NT2/D1 (cell line): Measurements from ENCODE around the gene ZBTB46.

Source experiments
- DNase-seq: peaks from one replicate; pipeline ENCODE4 v3.0.0-alpha.2; 2011; ENCODE audit warnings: low read depth, low spot score
- H3K27me3 ChIP-seq: 2 replicates; pipeline ENCODE4 v1.6.0; 2011; ENCODE audit warnings: mild to moderate bottlenecking; ENCODE audit not compliant: insufficient read length, insufficient read depth
- H3K36me3 ChIP-seq: 2 replicates; pipeline ENCODE4 v1.6.1; 2011; ENCODE audit warnings: mild to moderate bottlenecking, low read length, mixed read lengths; ENCODE audit not compliant: insufficient read depth, insufficient read length
- H3K4me1 ChIP-seq: 2 replicates; pipeline ENCODE4 v1.5.1; 2011; ENCODE audit not compliant: insufficient read depth, insufficient read length
- H3K4me3 ChIP-seq: 2 replicates; pipeline ENCODE4 v1.5.1; 2011; ENCODE audit warnings: low read depth; ENCODE audit not compliant: insufficient read length
- H3K9ac ChIP-seq: 2 replicates; pipeline ENCODE4 v1.6.0; 2011; ENCODE audit warnings: low read depth; ENCODE audit not compliant: insufficient read length
- H3K9me3 ChIP-seq: 2 replicates; pipeline ENCODE4 v1.5.1; 2011; ENCODE audit warnings: mild to moderate bottlenecking, low read length; ENCODE audit not compliant: insufficient read depth
- SUZ12 ChIP-seq: IDR thresholded peaks from 2 replicates; pipeline ENCODE4 v1.6.1; 2011; ENCODE audit not compliant: insufficient read length, insufficient read depth; ENCODE audit errors: extremely low read depth
- YY1 ChIP-seq: IDR thresholded peaks from 2 replicates; pipeline ENCODE4 v1.6.1; 2011; ENCODE audit not compliant: insufficient read length, insufficient read depth
- ZNF274 ChIP-seq: IDR thresholded peaks from 2 replicates; pipeline ENCODE4 v1.6.1; 2011; ENCODE audit warnings: mild to moderate bottlenecking, low read depth, low read length

ZBTB46 gene

GRCh38 chr20:63864978-63865640, 34.0 kb upstream of the ZBTB46 start, which contains the start of gene TPD52L2:
Gene TPD52L2 (plus strand): TSS chr20:63865270. CDS start chr20:63865366, 96 bp downstream.
- Histone ChIP-seq H3K4me3 (peak within 1 kb of the TSS; percentile 100), H3K4me1 (peaks cover 19% of the 10 kb centered on the region), H3K36me3 (peaks cover 67% of the 10 kb centered on the region)

GRCh38 chr20:63864545-63864977, 33.5 kb upstream of the ZBTB46 start:
- no peaks in the 10 kb centered on the region for H3K9me3 ChIP-seq
- no peak for TF ChIP-seq ZNF274
- TF ChIP-seq SUZ12 = no peak
- TF ChIP-seq YY1 = no peak
- peak overlapping the region; percentile 93 for H3K9ac ChIP-seq
- no peak for DNase-seq
- peaks cover 20% of the 10 kb centered on the region for H3K4me1 ChIP-seq
- H3K36me3 ChIP-seq = peaks cover 64% of the 10 kb centered on the region
- H3K4me3 ChIP-seq = peak overlapping the region; percentile 100
- H3K27me3 ChIP-seq = no peaks in the 10 kb centered on the region

More at GRCh38 chr20:63864978-63865640, 34.0 kb upstream of the ZBTB46 start, which contains the start of gene TPD52L2:
- TF ChIP-seq YY1 = peak; percentile 72
- no peak for TF ChIP-seq ZNF274
- DNase-seq = peak; percentile 99
- Histone ChIP-seq H3K27me3 (no peaks in the 10 kb centered on the region), H3K9ac (peak within 1 kb of the TSS; percentile 98), H3K9me3 (no peaks in the 10 kb centered on the region)

- H3K4me3 ChIP-seq = peak overlapping the region; percentile 100
- H3K27me3 ChIP-seq = no peaks in the 10 kb centered on the region
- peaks cover 26% of the 10 kb centered on the region for H3K4me1 ChIP-seq
- H3K9ac ChIP-seq = peak overlapping the region; percentile 93
- H3K9me3 ChIP-seq = no peaks in the 10 kb centered on the region
- no peak for TF ChIP-seq YY1
- no peak for TF ChIP-seq ZNF274
- TF ChIP-seq SUZ12 = no peak
- DNase-seq = peak; percentile 59
- peaks cover 61% of the 10 kb centered on the region for H3K36me3 ChIP-seq
Observed at GRCh38 chr20:63863798-63864544, 32.9 kb upstream of the ZBTB46 start.

- peak overlapping the region; percentile 93 for H3K9ac ChIP-seq
- H3K4me1 ChIP-seq = peaks cover 33% of the 10 kb centered on the region
- H3K27me3 ChIP-seq = no peaks in the 10 kb centered on the region
- DNase-seq = no peak
- H3K4me3 ChIP-seq = peak overlapping the region; percentile 100
- TF ChIP-seq YY1 = no peak
- TF ChIP-seq SUZ12 = no peak
- TF ChIP-seq ZNF274 = no peak
- no peaks in the 10 kb centered on the region for H3K9me3 ChIP-seq
- H3K36me3 ChIP-seq = peaks cover 54% of the 10 kb centered on the region
Observed at GRCh38 chr20:63863021-63863797, 32.1 kb upstream of the ZBTB46 start.

GRCh38 chr20:63861981-63862901, 31.2 kb upstream of the ZBTB46 start:
- Histone ChIP-seq H3K9ac (no peak overlapping the region), H3K9me3 (no peaks in the 10 kb centered on the region), H3K36me3 (peaks cover 50% of the 10 kb centered on the region), H3K27me3 (no peaks in the 10 kb centered on the region), H3K4me3 (no peak overlapping the region), H3K4me1 (peaks cover 41% of the 10 kb centered on the region)
- no peak for TF ChIP-seq SUZ12
- TF ChIP-seq ZNF274 = no peak
- no peak for TF ChIP-seq YY1
- DNase-seq = no peak

- H3K4me3 ChIP-seq = no peak within 1 kb of the TSS
- no peak for TF ChIP-seq ZNF274
- TF ChIP-seq YY1 = no peak
- H3K9me3 ChIP-seq = no peaks in the 10 kb centered on the region
- no peaks in the 10 kb centered on the region for H3K27me3 ChIP-seq
- peak within 1 kb of the TSS; percentile 6 for H3K9ac ChIP-seq
- DNase-seq = no peak
- peaks cover 45% of the 10 kb centered on the region for H3K36me3 ChIP-seq
- peaks cover 43% of the 10 kb centered on the region for H3K4me1 ChIP-seq
Observed at GRCh38 chr20:63861365-63861934, 30.4 kb upstream of the ZBTB46 start, which contains the start of gene ABHD16B. Gene ABHD16B (plus strand): TSS chr20:63861498. CDS start chr20:63861541, 43 bp downstream.
